ENCODE results near the gene SEC31B. TPM values are rescaled to one million over a fixed set of nuclear protein-coding genes. Genes with fewer than 3 reads are reported as not detected.
A peak's percentile ranks its signal among the peaks of the same experiment; 100 is the strongest.

SEC31B gene
- total RNA-seq, 1 experiment from 2014 or later, result 0.33 TPM

DNA sequence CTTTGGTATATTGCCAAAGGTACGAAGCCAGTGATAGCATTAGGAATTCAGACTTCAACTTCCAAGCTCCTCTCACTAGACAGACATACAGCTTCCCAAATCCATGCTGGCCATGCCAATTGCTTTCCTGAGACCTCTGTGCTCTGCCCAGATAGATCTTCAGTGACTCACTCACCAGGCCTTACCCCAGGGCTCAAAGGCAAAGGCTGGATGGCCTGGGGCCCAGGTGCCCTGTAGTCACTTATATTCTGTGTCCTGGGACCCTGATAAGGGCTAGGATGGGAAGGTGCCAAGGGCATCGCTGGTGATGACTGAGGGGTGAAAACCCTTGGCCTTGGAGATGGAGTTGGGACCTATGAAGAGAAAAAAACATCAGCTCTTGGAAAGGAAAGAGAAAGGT lies 29.1 kb downstream of the SEC31B start:
- DNase-seq (ENCODE audit: low spot score), result no peak

DNA sequence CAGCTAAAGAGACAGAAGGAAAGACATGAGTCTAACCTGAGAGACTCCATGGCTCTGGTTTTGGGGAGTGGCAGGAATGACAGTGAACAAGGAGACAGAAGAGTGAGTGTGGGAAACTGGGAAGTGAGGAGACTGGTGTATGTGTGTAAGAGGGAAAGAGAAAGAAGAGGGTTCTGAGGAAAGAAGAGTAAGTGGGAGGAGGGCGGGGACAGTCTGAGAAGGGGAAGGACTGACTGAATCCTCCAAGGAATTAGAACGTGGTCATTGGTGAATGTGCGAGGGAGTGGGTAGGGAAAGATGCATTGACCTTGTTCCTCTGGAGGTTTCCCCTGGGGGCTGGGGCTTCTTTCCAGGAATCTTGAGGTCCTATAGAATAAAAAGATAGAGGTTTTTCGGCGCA lies 30.3 kb downstream of the SEC31B start:
- no peak for DNase-seq (ENCODE audit: low spot score)

DNA sequence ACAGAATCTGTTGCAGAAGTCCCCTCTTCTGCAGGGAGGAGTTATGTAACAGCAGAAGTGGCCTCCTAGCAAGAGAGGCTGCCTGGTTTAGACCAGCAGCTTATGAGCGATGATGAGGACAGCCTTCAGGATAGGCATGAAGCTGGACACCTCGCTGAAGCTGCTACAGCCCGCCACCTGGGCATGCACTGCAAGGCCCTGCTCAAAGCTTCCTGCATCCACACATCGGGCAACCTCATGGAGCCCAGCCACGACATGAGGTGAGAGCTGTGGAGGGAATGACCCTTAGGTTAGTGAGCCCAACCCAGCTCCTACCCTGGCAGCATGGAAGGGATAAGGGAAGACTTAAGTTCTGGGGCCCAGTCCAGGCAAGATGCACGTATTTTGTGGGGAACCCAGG lies 32.1 kb downstream of the SEC31B start:
- DNase-seq (ENCODE audit: low spot score), result no peak

DNA sequence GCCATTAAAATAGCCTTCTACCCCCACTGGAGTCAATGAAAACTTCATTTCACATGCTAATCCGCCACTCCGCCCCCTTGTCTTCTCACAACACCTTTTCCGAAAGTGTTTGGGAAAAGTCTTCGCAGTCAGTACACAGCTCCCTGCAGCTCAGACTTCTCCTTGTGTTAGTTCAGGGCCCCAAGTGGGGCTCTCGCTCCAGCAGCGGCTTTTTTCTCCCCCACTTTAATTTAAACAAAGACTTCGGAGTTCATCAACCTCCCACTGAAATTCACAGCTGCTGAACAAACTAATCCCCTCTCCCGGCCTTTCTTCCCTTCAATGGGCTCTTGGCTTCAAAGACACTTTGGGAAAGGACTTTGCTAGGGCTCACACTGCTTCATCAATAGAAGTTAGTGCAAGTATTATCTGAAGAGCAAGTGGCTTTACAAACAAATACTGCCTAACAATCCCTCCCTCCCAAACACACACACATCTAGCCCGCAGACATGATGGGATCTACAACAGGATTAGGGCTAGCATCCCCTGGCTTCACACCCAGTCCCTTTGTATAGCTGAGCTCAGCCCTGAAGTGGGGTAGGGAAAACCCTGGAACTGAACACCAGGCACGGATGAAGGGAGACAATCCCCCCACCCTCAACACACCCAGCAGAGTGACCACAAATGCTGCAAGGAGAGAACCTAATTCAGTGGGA lies 33.7 kb downstream of the SEC31B start:
- DNase-seq (ENCODE audit: low spot score), result no peak

DNA sequence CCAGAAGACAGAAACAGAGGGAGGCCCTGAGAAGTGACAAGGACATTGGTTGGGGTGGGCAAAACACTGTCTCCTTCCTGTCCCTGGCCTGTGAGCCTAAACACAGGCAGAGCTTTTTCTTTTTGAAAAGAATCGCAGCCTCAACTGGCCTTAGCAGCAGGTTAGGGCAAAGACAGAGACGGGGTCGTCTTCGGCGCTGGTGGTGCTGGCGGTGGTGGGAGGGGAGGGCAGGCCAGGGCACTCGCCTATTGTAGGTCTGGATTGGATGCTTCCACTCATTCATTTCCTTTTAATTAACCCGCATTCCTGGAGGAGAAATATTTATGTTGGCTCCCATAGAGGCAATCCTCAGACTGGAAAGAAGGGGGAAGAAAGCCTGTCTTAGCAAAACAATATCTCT lies 34.3 kb downstream of the SEC31B start:
- no peak for DNase-seq (ENCODE audit: low spot score)

DNA sequence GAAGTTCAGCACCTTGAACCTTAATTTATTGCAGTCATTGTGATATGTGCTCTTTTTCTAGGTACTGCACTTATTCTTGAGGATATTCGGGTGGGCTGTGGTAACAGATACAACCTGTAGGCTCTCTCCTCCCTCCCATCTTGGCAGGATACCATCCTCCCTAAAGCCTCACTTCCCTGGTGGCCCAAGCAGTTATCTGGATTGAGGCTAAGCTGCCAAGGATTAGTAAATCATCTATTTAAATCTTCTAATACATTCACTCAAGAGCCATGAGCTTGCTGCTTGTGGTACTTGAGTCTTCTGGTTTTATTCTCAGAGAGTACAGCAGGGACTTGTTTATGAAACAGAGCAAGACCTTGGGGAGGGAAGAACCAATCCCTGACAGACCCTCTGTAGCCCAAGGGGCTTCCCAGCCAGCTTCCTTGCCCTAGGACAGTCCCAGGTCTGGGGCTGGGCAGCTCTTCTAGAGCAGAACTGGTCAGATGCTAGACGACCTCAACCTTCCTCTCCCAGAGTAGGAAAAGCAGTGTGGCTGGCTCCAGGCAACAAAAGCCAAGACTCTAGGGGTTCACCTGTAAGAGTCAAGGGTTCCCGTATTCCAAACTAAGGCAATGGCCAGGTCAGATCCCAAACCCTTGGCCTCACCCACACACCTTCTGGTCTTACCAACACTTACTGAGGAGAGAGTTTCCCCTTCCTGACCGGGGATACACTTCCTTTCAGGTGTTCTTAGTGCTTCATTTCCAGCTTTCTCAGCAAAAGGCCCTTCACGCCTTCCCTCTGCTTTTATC lies 35.6 kb downstream of the SEC31B start:
- no peak for DNase-seq (ENCODE audit: low spot score)

DNA sequence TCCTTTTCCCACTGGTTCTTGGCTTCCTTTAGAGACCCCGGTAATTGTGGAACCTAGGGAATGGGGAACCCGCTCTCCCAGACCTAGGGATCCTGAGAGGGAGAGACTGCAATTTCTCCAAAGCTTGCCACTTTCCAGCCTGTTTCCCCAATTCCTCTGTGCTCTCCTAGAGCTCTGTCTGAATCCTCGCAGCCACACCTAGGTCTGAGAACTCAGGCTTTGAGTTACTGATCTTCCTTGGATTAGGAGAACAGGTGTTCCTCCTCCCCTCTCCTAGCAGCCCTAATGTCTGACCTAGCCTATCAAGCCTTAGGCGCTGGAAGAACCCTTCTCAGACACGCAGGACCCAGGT lies 36.9 kb downstream of the SEC31B start:
- DNase-seq (ENCODE audit: low spot score), result no peak

DNA sequence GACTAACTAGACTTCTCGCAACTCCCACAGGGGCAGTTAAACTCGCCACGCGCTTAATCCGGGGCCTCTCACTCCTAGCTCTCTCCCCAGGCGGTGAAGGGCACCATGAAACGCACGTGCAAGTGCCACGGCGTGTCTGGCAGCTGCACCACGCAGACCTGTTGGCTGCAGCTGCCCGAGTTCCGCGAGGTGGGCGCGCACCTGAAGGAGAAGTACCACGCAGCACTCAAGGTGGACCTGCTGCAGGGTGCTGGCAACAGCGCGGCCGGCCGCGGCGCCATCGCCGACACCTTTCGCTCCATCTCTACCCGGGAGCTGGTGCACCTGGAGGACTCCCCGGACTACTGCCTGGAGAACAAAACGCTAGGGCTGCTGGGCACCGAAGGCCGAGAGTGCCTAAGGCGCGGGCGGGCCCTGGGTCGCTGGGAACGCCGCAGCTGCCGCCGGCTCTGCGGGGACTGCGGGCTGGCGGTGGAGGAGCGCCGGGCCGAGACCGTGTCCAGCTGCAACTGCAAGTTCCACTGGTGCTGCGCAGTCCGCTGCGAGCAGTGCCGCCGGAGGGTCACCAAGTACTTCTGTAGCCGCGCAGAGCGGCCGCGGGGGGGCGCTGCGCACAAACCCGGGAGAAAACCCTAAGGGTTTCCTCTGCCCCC lies 37.4 kb downstream of the SEC31B start:
- peak; percentile 47 for DNase-seq (ENCODE audit: low spot score)

DNA sequence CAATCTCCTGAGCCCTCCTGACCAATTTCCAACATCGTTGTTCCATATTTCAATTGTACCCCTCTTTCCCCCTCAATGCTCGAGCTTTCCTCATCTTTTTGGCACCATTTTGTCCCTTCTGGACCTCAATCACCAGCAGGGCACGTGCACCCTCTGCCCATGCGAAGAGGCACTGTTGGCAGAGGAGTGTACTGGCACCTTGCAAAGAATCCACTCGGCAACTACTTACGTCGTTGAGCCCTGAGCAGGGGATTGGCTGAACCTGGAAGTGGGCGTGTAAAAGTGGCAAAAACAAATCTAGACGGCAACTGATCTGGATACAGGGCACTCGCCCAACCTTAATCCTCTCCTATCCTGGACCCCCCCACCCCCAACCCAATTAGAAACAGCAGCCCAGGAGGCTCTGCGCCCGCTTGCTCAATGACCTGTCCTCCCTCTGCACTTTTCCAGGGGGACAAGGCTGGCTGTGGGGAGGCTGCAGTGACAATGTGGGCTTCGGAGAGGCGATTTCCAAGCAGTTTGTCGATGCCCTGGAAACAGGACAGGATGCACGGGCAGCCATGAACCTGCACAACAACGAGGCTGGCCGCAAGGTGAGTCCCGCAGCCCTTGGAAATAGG lies 38.1 kb downstream of the SEC31B start:
- DNase-seq (ENCODE audit: low spot score), result peak; percentile 85

DNA sequence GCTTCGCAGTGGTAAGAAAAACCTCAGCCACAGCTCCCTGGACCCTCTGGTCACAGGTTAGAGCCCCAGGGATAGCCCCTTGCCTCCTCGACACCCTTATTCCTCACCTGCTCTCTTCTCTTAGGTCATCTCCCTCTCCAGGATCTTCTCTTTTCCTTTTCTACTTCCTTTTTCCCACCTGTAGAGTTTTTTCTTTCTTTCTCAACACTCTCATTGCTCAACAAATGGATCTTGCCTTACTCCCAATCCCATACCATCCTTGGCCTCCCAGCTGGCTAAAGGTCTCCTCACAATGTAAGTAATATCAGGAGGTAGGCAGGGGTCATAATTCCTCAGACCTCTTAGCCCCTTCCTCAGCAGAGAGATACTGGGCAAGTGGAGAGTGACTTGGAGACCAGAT lies 39.7 kb downstream of the SEC31B start:
- no peak for DNase-seq (ENCODE audit: low spot score)

DNA sequence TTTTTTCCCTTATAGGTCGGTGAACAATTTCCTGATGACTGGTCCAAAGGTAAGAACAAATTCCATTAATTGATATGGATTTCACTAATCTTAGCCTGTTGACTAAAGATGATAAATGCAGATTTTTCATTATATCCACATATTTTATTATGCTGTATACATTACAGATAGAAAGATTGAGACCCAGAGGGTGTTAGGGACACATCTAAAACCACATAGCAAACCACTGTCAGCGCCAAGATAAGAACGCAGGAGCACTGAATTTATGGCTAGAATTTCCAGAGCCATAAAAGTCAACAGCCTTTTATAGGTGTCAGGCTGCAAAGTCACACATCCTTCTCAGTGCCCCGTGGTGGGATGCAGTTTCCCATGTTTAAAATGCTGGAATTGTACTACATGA lies 40.6 kb downstream of the SEC31B start:
- DNase-seq (ENCODE audit: low spot score), result no peak

DNA sequence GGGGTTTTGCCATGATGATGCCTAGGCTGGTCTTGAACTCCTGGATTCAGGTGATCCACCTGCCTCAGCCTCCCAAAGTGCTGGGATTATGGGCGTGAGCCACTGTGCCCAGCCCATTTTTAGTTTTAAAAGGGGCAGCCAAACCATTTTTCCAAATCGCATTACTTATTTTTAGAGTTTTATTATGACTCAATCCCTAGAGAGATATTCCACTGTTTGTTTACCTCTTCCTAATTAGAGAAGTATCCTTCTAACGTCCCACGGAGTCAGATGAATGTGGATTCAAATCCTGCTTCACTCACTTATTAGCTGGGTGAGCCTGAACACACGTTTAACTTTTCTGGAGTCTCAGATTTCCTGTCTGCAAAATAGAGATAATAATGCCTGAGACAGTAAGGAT lies 41.7 kb downstream of the SEC31B start:
- DNase-seq (ENCODE audit: low spot score), result no peak

DNA sequence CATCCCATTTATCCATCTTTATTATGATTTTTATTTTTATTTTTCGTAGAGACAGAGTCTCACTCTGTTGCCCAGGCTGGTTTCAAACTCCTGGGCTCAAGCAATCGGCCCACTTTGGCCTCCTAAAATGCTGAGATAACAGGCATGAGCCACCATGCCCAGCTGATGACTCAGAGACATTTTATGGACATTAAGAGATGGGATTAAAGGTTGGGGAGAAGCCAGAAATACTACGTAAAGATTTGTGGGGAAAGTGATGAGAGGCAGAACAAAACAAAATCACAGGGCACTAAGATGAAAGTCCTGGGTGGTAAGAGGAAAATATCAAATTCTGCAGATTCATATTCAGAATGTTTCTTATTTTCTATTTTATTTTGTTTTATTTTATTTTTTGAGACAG lies 49.3 kb downstream of the SEC31B start:
- peak; percentile 23 for DNase-seq (ENCODE audit: low spot score)

DNA sequence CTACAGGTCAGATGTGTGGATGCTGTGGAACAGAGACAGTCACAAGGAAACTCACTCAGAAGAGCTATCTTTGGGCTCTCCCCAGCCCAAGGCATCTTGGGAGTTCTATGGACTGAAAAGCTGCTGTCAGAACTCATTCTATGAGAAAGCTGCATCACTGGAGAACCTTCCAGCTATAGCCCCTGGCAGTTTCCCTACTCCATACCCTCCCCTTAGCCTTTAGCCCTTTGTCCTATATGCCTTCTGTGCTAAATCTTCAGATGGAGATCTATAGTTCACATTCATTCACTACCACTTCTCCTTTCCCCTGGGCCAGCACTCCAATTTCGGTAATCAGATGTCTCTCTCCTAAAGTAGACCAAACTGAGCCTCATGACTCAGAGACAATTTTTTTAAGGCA lies 49.9 kb downstream of the SEC31B start:
- no peak for DNase-seq (ENCODE audit: low spot score)

DNA sequence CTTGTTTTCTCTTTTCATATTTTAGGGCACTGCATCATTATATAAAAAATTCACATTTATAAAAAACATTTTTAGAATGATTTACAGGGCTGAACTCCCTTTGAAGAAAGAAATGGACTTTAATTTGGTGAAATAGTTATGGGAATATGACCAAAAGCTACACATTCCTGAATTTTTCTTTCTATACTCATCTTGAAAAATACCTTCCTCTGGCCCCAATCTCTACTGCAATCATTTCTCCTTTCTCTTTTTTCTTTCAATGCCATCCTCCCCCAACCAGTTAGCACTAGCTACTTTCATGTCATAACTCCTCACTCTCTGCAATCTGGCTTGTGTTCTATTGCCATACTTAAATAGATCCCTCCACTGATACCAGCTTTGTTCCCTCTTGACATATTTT lies 50.7 kb downstream of the SEC31B start:
- no peak for DNase-seq (ENCODE audit: low spot score)

DNA sequence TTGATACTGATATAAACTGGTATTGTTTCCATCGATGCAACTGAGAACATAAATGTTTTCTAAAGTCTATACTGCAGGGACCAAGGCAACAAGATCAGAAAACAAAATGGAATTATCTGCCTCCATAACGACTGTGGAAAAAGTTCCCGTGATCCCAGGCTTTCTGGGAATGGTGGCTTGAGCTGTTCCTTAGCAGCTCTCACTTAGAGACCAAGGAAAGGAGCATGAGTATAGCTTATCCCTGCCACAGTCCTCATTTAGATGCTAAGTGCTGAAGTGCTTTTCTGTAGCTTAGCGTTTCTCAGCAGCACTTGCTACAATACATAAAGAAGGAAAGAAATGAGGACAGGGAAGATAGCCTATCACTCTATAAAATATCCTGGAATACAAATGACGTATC lies 51.3 kb downstream of the SEC31B start:
- no peak for DNase-seq (ENCODE audit: low spot score)

DNA sequence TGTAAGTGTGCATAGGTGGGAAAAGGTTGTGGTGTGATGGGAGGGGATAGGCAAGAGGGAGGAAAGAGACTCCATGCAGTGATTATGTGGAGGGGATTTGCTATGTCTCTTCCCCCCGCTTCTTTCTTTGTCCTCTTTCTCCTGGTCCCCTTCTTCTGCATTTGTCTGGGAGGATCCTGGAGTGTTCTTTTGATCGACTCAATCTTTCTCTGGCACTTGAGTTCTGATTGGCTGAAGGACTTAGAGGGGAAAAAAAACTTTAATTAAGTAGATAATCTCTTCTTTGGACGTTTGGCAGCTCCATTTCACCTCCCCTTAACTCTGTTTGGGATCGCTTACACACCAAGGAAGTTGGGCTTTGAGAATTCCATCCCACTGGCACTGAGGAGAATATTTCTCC lies 57.0 kb downstream of the SEC31B start, which contains the start of gene WNT8B:
WNT8B (plus strand) TSS at position 301 of the 400 bp plus-strand sequence. CDS start 160 bp downstream, outside the sequence.
- no peak for DNase-seq (ENCODE audit: low spot score)

DNA sequence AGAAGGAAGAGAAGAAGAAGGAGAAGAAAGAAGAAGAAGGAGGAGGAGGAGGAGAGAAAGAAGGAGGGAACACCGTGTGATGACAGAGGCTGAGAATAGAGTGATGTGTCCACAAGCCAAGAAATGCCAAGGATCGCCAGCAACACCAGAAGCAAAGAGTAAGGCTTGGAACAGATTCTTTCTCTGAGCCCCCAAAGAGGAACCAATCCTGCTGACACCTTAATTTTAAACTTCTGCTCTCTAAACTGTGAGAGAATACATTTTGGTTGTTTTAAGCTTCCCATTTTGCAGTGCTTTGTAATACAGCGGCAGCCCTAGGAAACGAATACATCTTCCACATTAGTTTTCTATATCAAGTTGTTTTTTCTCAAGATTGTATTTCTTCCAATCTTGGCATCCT lies 70.7 kb downstream of the SEC31B start:
- DNase-seq (ENCODE audit: low spot score), result no peak

DNA sequence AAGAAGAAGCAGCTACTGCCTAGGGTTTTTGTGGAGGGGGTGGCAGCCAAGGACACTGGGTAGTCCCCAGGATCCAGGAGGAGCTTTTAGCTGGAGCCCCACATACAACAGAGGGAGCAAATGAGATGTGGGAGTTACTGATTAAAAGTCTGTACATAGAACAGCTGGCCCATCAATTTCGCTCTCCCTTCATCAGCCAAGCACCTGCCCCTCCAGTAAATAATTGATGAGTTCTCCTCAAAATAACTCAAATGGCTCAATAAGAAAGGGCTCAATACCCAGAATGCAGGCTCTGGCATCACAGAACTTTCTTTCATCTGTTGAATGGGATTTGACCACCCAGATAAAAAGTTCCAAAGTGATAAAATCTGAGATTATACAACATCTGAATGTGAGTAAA lies 72.0 kb downstream of the SEC31B start:
- no peak for DNase-seq (ENCODE audit: low spot score)

DNA sequence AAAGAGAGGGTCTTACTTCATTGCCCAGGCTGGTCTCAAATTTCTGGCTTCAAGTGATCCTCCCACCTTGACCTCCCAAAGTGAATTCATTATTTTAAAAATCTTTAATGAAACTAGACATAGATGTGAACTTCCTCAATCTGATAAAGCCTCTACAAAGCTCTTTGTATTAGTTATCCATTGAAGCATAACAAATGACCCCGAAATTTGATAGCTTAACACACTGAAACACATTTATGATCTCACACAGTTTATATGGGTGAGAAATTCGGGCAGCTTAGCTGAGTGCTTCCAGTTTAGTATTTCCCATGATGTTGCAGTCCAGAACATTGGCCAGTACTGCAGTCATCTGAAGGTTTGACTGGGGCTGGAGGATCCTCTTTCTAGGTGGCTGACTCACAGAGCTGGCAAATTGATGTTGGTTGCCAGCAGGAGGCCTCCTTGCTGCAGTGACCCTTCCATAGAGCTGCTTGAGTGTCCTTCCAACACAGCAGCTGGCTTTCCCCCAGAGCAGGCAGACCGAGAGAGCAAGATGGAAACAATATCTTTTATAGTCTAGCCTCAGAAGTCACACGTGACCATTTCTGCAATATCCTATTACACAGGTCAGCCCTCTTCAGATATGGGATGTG lies 73.4 kb downstream of the SEC31B start:
- no peak for DNase-seq (ENCODE audit: low spot score)

DNA sequence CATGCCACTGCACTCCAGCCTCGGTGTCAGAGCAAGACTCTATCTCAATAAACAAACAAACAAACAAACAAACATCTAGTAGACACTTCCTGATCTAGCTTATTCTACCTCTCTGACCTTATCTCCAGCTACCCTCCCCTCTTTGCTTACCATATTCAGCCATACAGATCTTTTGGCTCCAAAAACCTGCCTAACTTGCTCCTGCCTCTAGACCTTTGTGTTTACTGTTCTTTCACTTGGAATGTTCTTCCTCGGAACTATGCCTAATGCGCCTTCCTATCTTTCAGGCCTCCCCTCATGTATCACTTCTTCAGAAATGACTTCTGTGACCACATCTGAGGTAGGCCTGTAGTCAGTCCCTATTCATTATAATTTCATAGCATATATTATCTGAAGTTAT lies 77.1 kb downstream of the SEC31B start:
- DNase-seq (ENCODE audit: low spot score), result no peak

DNA sequence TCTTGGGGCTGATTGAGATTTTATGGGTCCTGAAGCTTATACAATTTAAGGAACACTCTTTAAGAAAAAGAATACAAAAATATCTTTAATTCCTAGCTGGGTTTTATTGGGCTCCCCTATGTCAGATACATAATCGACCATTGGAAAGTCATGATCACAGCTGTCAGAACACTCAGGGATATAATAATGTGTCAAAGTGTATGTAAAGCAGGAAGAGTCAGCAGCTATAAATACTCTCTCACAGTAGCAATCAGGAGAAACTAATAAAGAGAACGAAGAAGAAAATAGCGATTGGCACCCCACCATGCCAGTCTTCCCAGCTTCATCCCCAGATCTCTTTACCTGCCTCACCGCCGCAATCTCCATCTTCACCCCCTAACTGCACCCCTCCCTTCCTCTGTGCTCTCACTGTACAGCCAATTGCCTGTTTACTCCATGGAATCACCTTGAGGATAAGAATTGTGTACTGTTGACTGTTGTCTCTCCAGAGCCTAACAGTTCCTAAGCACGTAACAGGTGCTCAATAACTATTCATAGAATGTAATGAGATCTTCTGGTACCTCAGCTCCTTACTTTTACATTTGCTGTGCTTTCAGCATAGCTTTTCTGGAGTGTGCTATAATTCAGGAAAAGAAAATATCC lies 80.9 kb downstream of the SEC31B start:
- DNase-seq (ENCODE audit: low spot score), result no peak

Data from H4 (cell line).